ENCODE data around the gene CYP4F2. TPM values are rescaled to one million over a fixed set of nuclear protein-coding genes. Genes with fewer than 3 reads are reported as not detected.

Gene CYP4F2
- polyA plus RNA-seq, 1 donor (not counting 4 experiments of a cell fraction or from before 2014, with no cell fraction given): 0.13 TPM

- DNase-seq (ENCODE audit: low read depth, low spot score) (no peak), FAIRE-seq (no peak)
- dilution Hi-C loops (cut with MboI; ENCODE audit: extremely low pct_ligation_motif_present, low sequenced_read_pairs): no loop called here
- H3K9me1 ChIP-seq (ENCODE audit: control insufficient read depth, extremely low read depth, insufficient read depth, low read length): no peaks in the 10 kb centered on the region
- no peak overlapping the region for H2AFZ ChIP-seq (ENCODE audit: control insufficient read depth, low read length)
- H4K20me1 ChIP-seq (ENCODE audit: control insufficient read depth, extremely low read depth, insufficient read depth, low read length): no peaks in the 10 kb centered on the region
- no peaks in the 10 kb centered on the region for H3K9me3 ChIP-seq (ENCODE audit: control insufficient read depth, low read depth, low read length)
- no peak overlapping the region for H3K4me3 ChIP-seq (ENCODE audit: control insufficient read depth in 2 of 3, extremely low read depth in 1 of 3, insufficient read depth in 2 of 3, low read depth in 1 of 3, low read length in 3 of 3)
- no peaks in the 10 kb centered on the region for H3K36me3 ChIP-seq (ENCODE audit: control insufficient read depth in 2 of 2, extremely low read depth in 1 of 2, insufficient read depth in 2 of 2, low read length in 2 of 2)
- TF ChIP-seq CTCF (optimal IDR thresholded peaks at IDR 0.05 in 1 of 3, IDR thresholded peaks at IDR 0.05 in 1 of 3, conservative IDR thresholded peaks at IDR 0.05 in 1 of 3; ENCODE audit: extremely low read depth in 1 of 3, insufficient read depth in 2 of 3, low read length in 3 of 3): no peak
- TF ChIP-seq EZH2 (IDR thresholded peaks at IDR 0.05; ENCODE audit: low read length): no peak
- no peak overlapping the region for H3K9ac ChIP-seq (ENCODE audit: control insufficient read depth, extremely low read depth, insufficient read depth, low read length)
- no peak overlapping the region for H3K27ac ChIP-seq (ENCODE audit: control insufficient read depth, insufficient read depth, low read length)
- peak overlapping the region; percentile 41 for H3K4me2 ChIP-seq (ENCODE audit: control insufficient read depth, extremely low read depth, insufficient read depth, low read depth, low read length)
- H3K4me1 ChIP-seq (ENCODE audit: control insufficient read depth, extremely low read depth, insufficient read depth, low read length): peaks cover 11% of the 10 kb centered on the region
- no peaks in the 10 kb centered on the region for H3K79me2 ChIP-seq (ENCODE audit: control insufficient read depth, insufficient read depth, low read length)
- H3K27me3 ChIP-seq (ENCODE audit: control insufficient read depth, extremely low read depth, insufficient read depth, low read length): no peaks in the 10 kb centered on the region
Measured at GRCh38 chr19:15869873-15870272, 28.0 kb downstream of the CYP4F2 start.

- Histone ChIP-seq H3K9me3 (ENCODE audit: control insufficient read depth, low read depth, low read length) (no peaks in the 10 kb centered on the region), H3K9ac (ENCODE audit: control insufficient read depth, extremely low read depth, insufficient read depth, low read length) (no peak overlapping the region), H2AFZ (ENCODE audit: control insufficient read depth, low read length) (no peak overlapping the region), H3K4me3 (ENCODE audit: control insufficient read depth in 2 of 3, extremely low read depth in 1 of 3, insufficient read depth in 2 of 3, low read depth in 1 of 3, low read length in 3 of 3) (no peak overlapping the region), H4K20me1 (ENCODE audit: control insufficient read depth, extremely low read depth, insufficient read depth, low read length) (no peaks in the 10 kb centered on the region), H3K27me3 (ENCODE audit: control insufficient read depth, extremely low read depth, insufficient read depth, low read length) (no peaks in the 10 kb centered on the region), H3K4me1 (ENCODE audit: control insufficient read depth, extremely low read depth, insufficient read depth, low read length) (peaks cover 11% of the 10 kb centered on the region), H3K4me2 (ENCODE audit: control insufficient read depth, extremely low read depth, insufficient read depth, low read depth, low read length) (peak overlapping the region; percentile 41), H3K79me2 (ENCODE audit: control insufficient read depth, insufficient read depth, low read length) (no peaks in the 10 kb centered on the region), H3K36me3 (ENCODE audit: control insufficient read depth in 2 of 2, extremely low read depth in 1 of 2, insufficient read depth in 2 of 2, low read length in 2 of 2) (no peaks in the 10 kb centered on the region), H3K27ac (ENCODE audit: control insufficient read depth, insufficient read depth, low read length) (no peak overlapping the region), H3K9me1 (ENCODE audit: control insufficient read depth, extremely low read depth, insufficient read depth, low read length) (no peaks in the 10 kb centered on the region)
- FAIRE-seq (peak; percentile 88), DNase-seq (ENCODE audit: low read depth, low spot score) (peak; percentile 13)
- dilution Hi-C loops (cut with MboI; ENCODE audit: extremely low pct_ligation_motif_present, low sequenced_read_pairs): no loop called here
- TF ChIP-seq CTCF (optimal IDR thresholded peaks at IDR 0.05 in 1 of 3, IDR thresholded peaks at IDR 0.05 in 1 of 3, conservative IDR thresholded peaks at IDR 0.05 in 1 of 3; ENCODE audit: extremely low read depth in 1 of 3, insufficient read depth in 2 of 3, low read length in 3 of 3): peak; percentile 82 to 84 (median 83)
- TF ChIP-seq EZH2 (IDR thresholded peaks at IDR 0.05; ENCODE audit: low read length): no peak
Measured at GRCh38 chr19:15869109-15869555, 28.7 kb downstream of the CYP4F2 start.

Measured in keratinocyte (primary cell).